A549 (cell line): ENCODE data around the gene PPCS. TPM values are rescaled to one million over a fixed set of nuclear protein-coding genes. Genes with fewer than 3 reads are reported as not detected.

ENCODE experiments used
- ATAC-seq, 2 experiments: fragments of 200-7000 bp in 1 of 2; fragments of >200 bp in 1 of 2; cut with Nextera tagmentation in 1 of 2; cut with Tn5 transposase in 1 of 2; 3 replicates each; pipeline versions ENCODE4 v1.8.0 to v1.9.1; 2018 to 2020; ENCODE audit warnings: mild to moderate bottlenecking in 1 of 2, moderate library complexity in 1 of 2
- CTCF ChIA-PET: fragments of 300-600 bp; sonication (Branson Sonifier 250); formaldehyde crosslinking; extraction: SDS; loops from one replicate; lab custom pipeline; 2021; ENCODE audit warnings: antibody characterized with exemption, inconsistent platforms; lab: Yijun Ruan, JAX
- POLR2A ChIA-PET: fragments of 350-600 bp; formaldehyde crosslinking; extraction: SDS; loops from one replicate; lab custom pipeline; 2021; ENCODE audit warnings: antibody characterized with exemption, inconsistent platforms; lab: Yijun Ruan, JAX
- DNase-seq, 2 experiments: peaks; one replicate each; pipeline versions ENCODE4 v3.0.0 to v3.0.0-alpha.2; 2011 to 2016; ENCODE audit warnings: low read depth in 1 of 2, low spot score in 1 of 2
- FAIRE-seq: peaks from 2 replicates; lab custom pipeline; 2011; peaks lifted over from hg19 to GRCh38; lab: Jason Lieb, UNC
- H3K27ac ChIP-seq, 2 experiments: fragments of >200 bp; sonication (Bioruptor Twin); formaldehyde crosslinking; 3 replicates each; pipeline ENCODE4 v1.5.1; 2016 to 2017
- H3K4me1 ChIP-seq: fragments of >200 bp; sonication (Bioruptor Twin); formaldehyde crosslinking; 3 replicates; pipeline ENCODE4 v1.6.1; 2016
- H3K4me2 ChIP-seq: fragments of >200 bp; sonication (Bioruptor Twin); formaldehyde crosslinking; 3 replicates; pipeline ENCODE4 v1.6.1; 2016
- H3K4me3 ChIP-seq: fragments of >200 bp; sonication (Bioruptor Twin); formaldehyde crosslinking; 3 replicates; pipeline ENCODE4 v1.5.1; 2016
- H3K9me3 ChIP-seq: fragments of >200 bp; sonication (Bioruptor Twin); formaldehyde crosslinking; 3 replicates; pipeline ENCODE4 v1.6.1; 2016
- BHLHE40 ChIP-seq: IDR thresholded peaks from 2 replicates; pipeline ENCODE4 v1.6.1; 2012; ENCODE audit warnings: low read depth, low read length, inconsistent platforms
- CHD2 ChIP-seq: fragments of 150-350 bp; IDR thresholded peaks from 2 replicates; pipeline ENCODE4 v1.6.1; 2014; ENCODE audit warnings: low read length; ENCODE audit not compliant: partially characterized antibody
- E2F6 ChIP-seq: IDR thresholded peaks from 2 replicates; pipeline ENCODE4 v1.6.1; 2012; ENCODE audit warnings: low read depth, borderline replicate concordance
- ESRRA ChIP-seq: fragments of 150-350 bp; IDR thresholded peaks from 2 replicates; pipeline ENCODE4 v1.6.1; 2014; ENCODE audit warnings: mild to moderate bottlenecking, low read length, borderline replicate concordance
- FOSB ChIP-seq: fragments of 250-450 bp; sonication (Bioruptor Pico); IDR thresholded peaks from 2 replicates; pipeline ENCODE4 v1.5.0; 2020; ENCODE audit warnings: mild to moderate bottlenecking, moderate library complexity
- FOXS1 ChIP-seq: fragments of 250-450 bp; sonication (Bioruptor Pico); IDR thresholded peaks from 2 replicates; pipeline ENCODE4 v1.5.0; 2020; ENCODE audit warnings: mild to moderate bottlenecking, moderate library complexity
- HES2 ChIP-seq: fragments of >200 bp; sonication (Bioruptor Twin); formaldehyde crosslinking; IDR thresholded peaks from 2 replicates; pipeline ENCODE4 v1.6.1; 2016
- HEYL ChIP-seq: fragments of 250-450 bp; sonication (Bioruptor Pico); IDR thresholded peaks from 2 replicates; pipeline ENCODE4 v1.8.0; 2021; ENCODE audit warnings: mild to moderate bottlenecking, moderate library complexity
- KDM1A ChIP-seq: fragments of 200-600 bp; sonication (generic); IDR thresholded peaks from 2 replicates; pipeline ENCODE4 v1.6.1; 2016; ENCODE audit warnings: low read depth, mild to moderate bottlenecking
- KDM5A ChIP-seq: fragments of 200-600 bp; sonication (generic); IDR thresholded peaks from 2 replicates; pipeline ENCODE4 v1.6.1; 2016; ENCODE audit warnings: antibody characterized with exemption, mild to moderate bottlenecking
- NFE2L2 ChIP-seq: fragments of 150-350 bp; conservative IDR thresholded peaks from 2 replicates; pipeline ENCODE4 v1.6.1; 2014; ENCODE audit warnings: low read length
- PBX3 ChIP-seq: IDR thresholded peaks from 2 replicates; pipeline ENCODE4 v1.6.1; 2012
- POLR2A ChIP-seq: IDR thresholded peaks from 2 replicates; pipeline ENCODE4 v1.6.1; 2012; ENCODE audit warnings: mild to moderate bottlenecking, low read length
- POLR2AphosphoS2 ChIP-seq: conservative IDR thresholded peaks from 2 replicates; pipeline ENCODE4 v1.6.1; 2012; ENCODE audit warnings: low read length, improper control_type of control experiment, inconsistent platforms
- REST ChIP-seq: fragments of 200-600 bp; sonication (generic); IDR thresholded peaks from 2 replicates; pipeline ENCODE4 v1.6.1; 2016; ENCODE audit warnings: antibody characterized with exemption, mild to moderate bottlenecking, moderate library complexity
- RFX5 ChIP-seq: fragments of 450-650 bp; IDR thresholded peaks from 2 replicates; pipeline ENCODE4 v1.7.1; 2014; ENCODE audit warnings: antibody characterized with exemption, mild to moderate bottlenecking, moderate library complexity
- RNF2 ChIP-seq: fragments of 200-600 bp; sonication (generic); IDR thresholded peaks from 2 replicates; pipeline ENCODE4 v1.6.1; 2016; ENCODE audit warnings: low read depth, mild to moderate bottlenecking, antibody characterized with exemption, moderate library complexity, borderline replicate concordance
- ZC3H11A ChIP-seq: fragments of 450-650 bp; IDR thresholded peaks from 2 replicates; pipeline ENCODE4 v1.6.1; 2014; ENCODE audit warnings: antibody characterized with exemption, mild to moderate bottlenecking
- ZNF302 ChIP-seq: fragments of 250-450 bp; sonication (Bioruptor Pico); IDR thresholded peaks from 2 replicates; pipeline ENCODE4 v1.9.0; 2021; ENCODE audit warnings: inconsistent platforms, mild to moderate bottlenecking, moderate library complexity
- WGBS: methylation state at CpG from one replicate; pipeline ENCODE4 v1.1.6; 2017; ENCODE audit errors: missing lambda C conversion rate; 5-methylcytosine and 5-hydroxymethylcytosine counted together
- polyA plus RNA-seq, 4 experiments: library from polyadenylated mRNA; depleted of rRNA in 3 of 4; stranded (reverse); fragments of >200 nt; fragmentation: RNase III in 1 of 4; extraction: RNeasy Plus Mini Kit Qiagen cat#74134 plus additional on column Dnase treatment in 1 of 4; gene quantifications; 2 replicates in 3 of 4; 3 replicates in 1 of 4; pipeline ENCODE4 v1.2.3, GENCODE V29; 2011 to 2017
- TF ChIP-seq, protein P1 (sequence below): IDR thresholded peaks from 2 replicates; pipeline ENCODE4 v1.6.1; 2012

Gene PPCS
- polyA plus RNA-seq, 2 of the 4 experiments (the other 2 are of a cell fraction) = 30.2 to 51.8 TPM

DNA sequence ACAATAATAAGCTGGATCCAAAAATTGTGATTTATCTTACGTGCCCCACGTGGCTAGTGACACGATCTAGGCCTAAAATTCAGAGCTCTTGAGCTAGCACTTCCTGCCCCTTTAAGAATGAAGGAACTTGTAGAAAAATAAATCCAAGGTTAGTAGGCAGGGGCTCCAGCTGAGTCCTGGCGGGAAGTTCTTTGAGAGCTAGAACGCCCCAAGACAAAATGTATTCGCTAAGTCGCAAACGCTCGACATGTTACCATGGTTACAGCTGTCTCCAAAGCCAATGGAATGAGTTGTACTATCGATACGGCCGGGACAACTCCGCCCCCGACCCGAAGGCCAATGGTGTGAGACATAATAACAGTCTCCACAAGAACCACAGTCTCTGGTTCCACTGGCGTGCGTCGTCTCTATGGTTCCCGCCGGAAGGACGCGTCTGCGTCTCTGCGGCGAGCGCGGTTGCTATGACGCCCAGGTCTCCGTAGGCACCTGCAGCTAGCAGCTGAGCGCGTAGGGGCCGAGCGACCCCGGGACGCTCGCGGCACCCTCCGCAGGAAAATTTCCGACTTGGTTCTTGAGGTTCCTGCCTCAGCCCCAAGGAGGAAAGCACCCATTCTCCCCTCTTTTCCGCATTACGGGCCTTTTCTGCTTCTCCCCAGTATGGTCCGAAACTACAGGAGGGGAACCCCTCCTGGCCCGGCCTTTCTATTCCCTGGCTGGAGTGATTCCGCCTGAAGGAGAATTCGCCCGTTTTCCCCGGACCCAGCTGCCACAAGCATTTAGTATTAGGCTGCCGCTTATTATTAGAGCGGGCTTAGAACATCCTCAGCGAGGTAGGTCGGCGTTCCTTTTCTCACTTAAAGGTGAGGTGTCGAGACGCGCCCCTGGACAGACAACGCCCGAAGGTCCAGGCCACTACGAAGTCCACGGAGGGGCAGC is 6.8 kb downstream of the PPCS start, which contains the start of gene CCDC30:
Gene CCDC30 (plus strand): TSS at position 459 of the 936 bp plus-strand sequence. CDS start 17,266 bp downstream, outside the sequence.
- ATAC-seq = peak; percentile 100
- Histone ChIP-seq H3K4me3 (peak within 1 kb of the TSS; percentile 93), H3K9me3 (no peaks in the 10 kb centered on the region), H3K4me2 (peak within 1 kb of the TSS; percentile 98), H3K27ac (peak within 1 kb of the TSS; percentile 63 to 77), H3K4me1 (peaks cover 15% of the 10 kb centered on the region)
- CTCF ChIA-PET = interaction anchor here (0.5 to 1.0 kb wide), 2 partner anchors 290 to 303 kb away, joined by 3 read pairs; no protein-coding TSS in a partner anchor
- TF ChIP-seq HES2 = no peak
- TF ChIP-seq RNF2 = no peak
- no peak for TF ChIP-seq E2F6
- no peak for TF ChIP-seq ESRRA
- no peak for TF ChIP-seq FOXS1 (CRISPR knock-in tag)
- TF ChIP-seq RFX5 = peak; percentile 57; the same call in 1 of the 2 replicates
- no peak for TF ChIP-seq BHLHE40
- peak; percentile 21; the same call in 1 of the 2 replicates for TF ChIP-seq POLR2A
- TF ChIP-seq PBX3 = 0 out of 2 replicates have a peak, but pooled peaks have one; percentile 22
- no peak for TF ChIP-seq REST
- no peak for TF ChIP-seq CHD2
- no peak for TF ChIP-seq FOSB (CRISPR knock-in tag)
- no peak for TF ChIP-seq ZC3H11A
- TF ChIP-seq ZNF302 (CRISPR knock-in tag) = no peak
- TF ChIP-seq KDM1A = no peak
- TF ChIP-seq NFE2L2 = no peak
- TF ChIP-seq KDM5A = no peak
- TF ChIP-seq POLR2AphosphoS2 = no peak
- no peak for TF ChIP-seq HEYL (CRISPR knock-in tag)
- TF ChIP-seq, protein P1, sequence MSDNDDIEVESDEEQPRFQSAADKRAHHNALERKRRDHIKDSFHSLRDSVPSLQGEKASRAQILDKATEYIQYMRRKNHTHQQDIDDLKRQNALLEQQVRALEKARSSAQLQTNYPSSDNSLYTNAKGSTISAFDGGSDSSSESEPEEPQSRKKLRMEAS = peak; percentile 42
- WGBS = 4% methylated on average over 36 of the region's 59 CpGs
- POLR2A ChIA-PET = interaction anchor here (2.0 kb wide), 1 partner anchor 219 kb away, joined by 8 read pairs; the partner anchor contains the start of gene YBX1
- peak; percentile 95 to 97 for DNase-seq
- FAIRE-seq = peak; percentile 59
